Smooth muscle cell (in vitro differentiated cells): Measurements from ENCODE around the gene GRPEL2. TPM values are rescaled to one million over a fixed set of nuclear protein-coding genes. Genes with fewer than 3 reads are reported as not detected.

Experiments used
- DNase-seq: peaks from one replicate; lab custom pipeline; 2025; ENCODE audit not compliant: unreplicated experiment; lab: John Stamatoyannopoulos, UW
- H2AFZ ChIP-seq: fragments of 200-600 bp; sonication (generic); 2 replicates; pipeline ENCODE4 v1.6.0; 2016; ENCODE audit warnings: antibody characterized with exemption, low read depth, mild to moderate bottlenecking
- H3F3A ChIP-seq: fragments of 200-600 bp; sonication (generic); 2 replicates; pipeline ENCODE4 v1.6.0; 2017; ENCODE audit warnings: antibody characterized with exemption, low read depth
- H3K27ac ChIP-seq: fragments of 200-600 bp; sonication (generic); 2 replicates; pipeline ENCODE4 v1.5.1; 2016; ENCODE audit warnings: low read depth, mild to moderate bottlenecking
- H3K27me3 ChIP-seq: fragments of 200-600 bp; sonication (generic); 2 replicates; pipeline ENCODE4 v1.6.1; 2016; ENCODE audit warnings: low read depth, mild to moderate bottlenecking
- H3K36me3 ChIP-seq: fragments of 200-600 bp; sonication (generic); 2 replicates; pipeline ENCODE4 v1.5.1; 2016; ENCODE audit warnings: low read depth
- H3K4me1 ChIP-seq: fragments of 200-600 bp; sonication (generic); 2 replicates; pipeline ENCODE4 v1.5.1; 2016; ENCODE audit warnings: low read depth
- H3K4me2 ChIP-seq: fragments of 200-600 bp; sonication (generic); 2 replicates; pipeline ENCODE4 v1.6.0; 2016; ENCODE audit warnings: mild to moderate bottlenecking
- H3K4me3 ChIP-seq: fragments of 200-600 bp; sonication (generic); 2 replicates; pipeline ENCODE4 v1.5.1; 2016; ENCODE audit warnings: mild to moderate bottlenecking
- H3K79me2 ChIP-seq: fragments of 200-600 bp; sonication (generic); 2 replicates; pipeline ENCODE4 v1.6.0; 2016; ENCODE audit warnings: low read depth, mild to moderate bottlenecking
- H3K9ac ChIP-seq: fragments of 200-600 bp; sonication (generic); 2 replicates; pipeline ENCODE4 v1.6.0; 2016; ENCODE audit warnings: low read depth
- H3K9me3 ChIP-seq: fragments of 200-600 bp; sonication (generic); replicated peaks from 2 replicates; pipeline ENCODE4 v1.5.1; 2016; ENCODE audit warnings: low read depth
- H4K20me1 ChIP-seq: fragments of 200-600 bp; sonication (generic); 2 replicates; pipeline ENCODE4 v1.6.0; 2016; ENCODE audit warnings: low read depth
- CTCF ChIP-seq: fragments of 200-600 bp; sonication (generic); IDR thresholded peaks from 2 replicates; pipeline ENCODE4 v1.5.1; 2017; ENCODE audit warnings: borderline replicate concordance, mild to moderate bottlenecking, antibody characterized with exemption; ENCODE audit not compliant: insufficient read depth, poor library complexity, severe bottlenecking
- WGBS: methylation state at CpG from one replicate; pipeline ENCODE4 v1.1.7; 2016; ENCODE audit warnings: low lambda C conversion rate; 5-methylcytosine and 5-hydroxymethylcytosine counted together
- polyA plus RNA-seq: library from polyadenylated mRNA; unstranded; fragments of >200 nt; fragmentation: Nextera tagmentation; extraction: Ambion mirVana; gene quantifications from 2 replicates; pipeline ENCODE4 v1.2.1, GENCODE V29; 2016
- total RNA-seq: library from RNA; depleted of rRNA; stranded (reverse); fragments of >200 nt; gene quantifications from 2 replicates; pipeline ENCODE4 v1.2.3, GENCODE V29; 2014

GRPEL2 gene
- total and polyA plus RNA-seq, 2 experiments from 2014 or later: 5.2 to 13.0 TPM

- Histone ChIP-seq H3K36me3 (no peaks in the 10 kb centered on the region), H3K9me3 (no peaks in the 10 kb centered on the region), H2AFZ (peak overlapping the region; percentile 30), H3F3A (peaks cover 16% of the 10 kb centered on the region), H3K4me3 (no peak overlapping the region), H3K9ac (peak overlapping the region; percentile 10), H3K79me2 (no peaks in the 10 kb centered on the region), H3K27me3 (no peaks in the 10 kb centered on the region), H3K4me1 (peaks cover 11% of the 10 kb centered on the region), H4K20me1 (no peaks in the 10 kb centered on the region), H3K27ac (peak overlapping the region; percentile 76), H3K4me2 (peak overlapping the region; percentile 65)
- 34% methylated on average over 4 of the region's 4 CpGs for WGBS
- no peak for TF ChIP-seq CTCF
- DNase-seq: peak; percentile 57
These were observed 24.4 kb upstream of the GRPEL2 start for GRCh38 chr5:149320791-149321330.

- no peak overlapping the region for H2AFZ ChIP-seq
- 81% methylated on average over 12 of the region's 12 CpGs for WGBS
These were observed 22.8 kb upstream of the GRPEL2 start for GRCh38 chr5:149322518-149322917.

DNA sequence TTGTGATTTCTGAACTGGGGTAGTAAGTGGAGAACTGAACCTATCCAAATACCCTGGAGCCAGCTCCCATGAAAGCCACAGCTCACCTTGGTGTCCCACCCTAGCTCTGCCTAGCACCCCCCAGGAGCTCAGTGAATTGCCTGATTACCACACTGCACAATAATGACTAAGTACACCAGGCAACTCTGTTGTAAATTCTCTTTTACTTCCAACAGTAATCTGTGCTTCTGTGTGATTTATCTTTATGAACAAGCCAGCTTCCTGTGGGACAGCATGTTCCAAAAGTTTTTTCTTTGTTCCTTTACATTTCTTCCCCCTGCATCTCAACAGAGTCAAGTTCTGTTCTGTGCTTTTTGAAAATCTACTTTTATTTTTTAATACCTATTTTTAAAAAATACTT lies 22.1 kb upstream of the GRPEL2 start:
- Histone ChIP-seq H3K27ac (peak overlapping the region; percentile 56), H3K79me2 (no peaks in the 10 kb centered on the region), H3K4me1 (peaks cover 11% of the 10 kb centered on the region), H3K27me3 (no peaks in the 10 kb centered on the region), H3F3A (peaks cover 16% of the 10 kb centered on the region), H3K36me3 (no peaks in the 10 kb centered on the region), H3K9me3 (no peaks in the 10 kb centered on the region), H3K4me3 (no peak overlapping the region), H2AFZ (peak overlapping the region; percentile 8), H3K4me2 (peak overlapping the region; percentile 4), H4K20me1 (no peaks in the 10 kb centered on the region), H3K9ac (no peak overlapping the region)
- no peak for DNase-seq
- no peak for TF ChIP-seq CTCF

More at GRCh38 chr5:149322518-149322917, 22.8 kb upstream of the GRPEL2 start:
- no peak overlapping the region for H3K9ac ChIP-seq
- no peaks in the 10 kb centered on the region for H3K27me3 ChIP-seq
- no peaks in the 10 kb centered on the region for H3K79me2 ChIP-seq
- no peak for DNase-seq
- H3K4me1 ChIP-seq: peaks cover 11% of the 10 kb centered on the region
- H4K20me1 ChIP-seq: no peaks in the 10 kb centered on the region
- no peak overlapping the region for H3K4me3 ChIP-seq
- peaks cover 16% of the 10 kb centered on the region for H3F3A ChIP-seq
- no peak for TF ChIP-seq CTCF
- H3K4me2 ChIP-seq: no peak overlapping the region
- H3K36me3 ChIP-seq: no peaks in the 10 kb centered on the region
- H3K9me3 ChIP-seq: no peaks in the 10 kb centered on the region
- H3K27ac ChIP-seq: no peak overlapping the region

DNA sequence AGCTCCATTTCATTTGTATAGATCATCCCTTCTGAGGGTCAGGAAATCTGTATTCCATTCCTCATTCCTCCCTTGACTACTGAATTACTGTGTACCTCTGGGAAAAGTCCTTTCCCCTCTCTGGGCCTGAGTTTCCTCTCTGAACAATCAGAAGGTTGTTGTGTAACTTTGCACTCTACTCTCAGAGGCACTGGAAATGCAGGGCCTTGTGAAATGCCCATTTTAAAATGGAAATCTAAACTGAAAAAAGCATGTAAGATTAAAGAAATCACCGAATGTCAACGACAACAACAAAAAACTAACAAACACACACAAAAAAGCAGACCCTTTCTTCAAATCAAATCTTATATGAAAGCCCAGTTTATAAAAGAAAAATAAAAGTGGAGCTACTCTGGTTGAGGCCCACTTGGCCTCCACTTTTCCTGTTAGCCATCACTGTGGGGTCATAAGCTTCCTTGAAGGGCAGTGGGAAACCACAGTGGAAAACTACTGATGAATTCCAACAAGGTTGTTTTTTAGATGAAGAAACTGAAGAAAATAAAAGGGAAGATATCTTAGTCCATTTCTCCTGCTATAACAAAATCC lies 21.6 kb upstream of the GRPEL2 start:
- H3K27me3 ChIP-seq: no peaks in the 10 kb centered on the region
- TF ChIP-seq CTCF: no peak
- no peak overlapping the region for H3K4me3 ChIP-seq
- WGBS: 83% methylated on average over 2 of the region's 2 CpGs
- H3K9me3 ChIP-seq: no peaks in the 10 kb centered on the region
- H3K36me3 ChIP-seq: no peaks in the 10 kb centered on the region
- peaks cover 16% of the 10 kb centered on the region for H3F3A ChIP-seq
- H3K4me2 ChIP-seq: peak overlapping the region; percentile 4
- peaks cover 11% of the 10 kb centered on the region for H3K4me1 ChIP-seq
- DNase-seq: no peak
- H4K20me1 ChIP-seq: no peaks in the 10 kb centered on the region
- H3K27ac ChIP-seq: peak overlapping the region; percentile 56
- H2AFZ ChIP-seq: peak overlapping the region; percentile 48
- H3K79me2 ChIP-seq: no peaks in the 10 kb centered on the region
- no peak overlapping the region for H3K9ac ChIP-seq
